Breast epithelium (tissue), 3 donors: Measurements from ENCODE around the gene NECTIN1.

ENCODE experiments used
- CTCF ChIP-seq, 3 donors: fragments of 450-650 bp; IDR thresholded peaks; one replicate each; pipeline ENCODE4 v1.5.1; 2016 to 2017; ENCODE audit warnings: antibody characterized with exemption in 3 of 3, mild to moderate bottlenecking in 3 of 3, moderate library complexity in 3 of 3
- POLR2A ChIP-seq: fragments of 450-650 bp; IDR thresholded peaks from one replicate; pipeline ENCODE4 v1.6.1; 2016; ENCODE audit warnings: antibody characterized with exemption, mild to moderate bottlenecking, moderate library complexity
- POLR2AphosphoS5 ChIP-seq, 3 donors: sonication (generic); formaldehyde crosslinking; IDR thresholded peaks; one replicate each; pipeline ENCODE4 v1.6.1; 2017; ENCODE audit warnings: antibody characterized with exemption in 3 of 3

GRCh38 chr11:119664063-119664572 lies 64.9 kb downstream of the NECTIN1 start:
- TF ChIP-seq CTCF (IDR thresholded peaks at IDR 0.05): no peak
- no peak for TF ChIP-seq POLR2A
- TF ChIP-seq POLR2AphosphoS5 (IDR thresholded peaks at IDR 0.05): no peak
